Gastroesophageal sphincter (tissue), 4 donors: Measurements from ENCODE around the gene APMAP. TPM values are rescaled to one million over a fixed set of nuclear protein-coding genes. Genes with fewer than 3 reads are reported as not detected.

ENCODE experiments used
- ATAC-seq: fragments of 150-250 bp; one replicate; pipeline ENCODE4 v1.9.1; 2016; ENCODE audit warnings: mild to moderate bottlenecking, moderate library complexity
- H3K27ac ChIP-seq, 4 donors: fragments of 200-600 bp; sonication (generic) in 3 of 4; 1 replicate in 3 of 4; 2 replicates in 1 of 4; pipeline ENCODE4 v1.5.1; 2016 to 2019
- H3K27me3 ChIP-seq: fragments of 200-600 bp; sonication (generic); one replicate; pipeline ENCODE4 v1.5.1; 2019
- H3K36me3 ChIP-seq, 2 donors: fragments of 200-600 bp; sonication (generic); one replicate each; pipeline ENCODE4 v1.5.1; 2019; ENCODE audit warnings: control low read depth in 1 of 2
- H3K4me1 ChIP-seq, 3 donors: fragments of 200-600 bp; sonication (generic); 1 replicate in 2 of 3; 2 replicates in 1 of 3; pipeline ENCODE4 v1.5.1; 2016 to 2019; ENCODE audit warnings: control low read depth in 2 of 3
- H3K4me3 ChIP-seq, 2 donors: fragments of 200-600 bp; sonication (generic); one replicate each; pipeline ENCODE4 v1.5.1; 2019; ENCODE audit warnings: mild to moderate bottlenecking in 1 of 2, moderate library complexity in 1 of 2
- H3K9me3 ChIP-seq, 3 donors: fragments of 200-600 bp; sonication (generic); one replicate each; pipeline ENCODE4 v1.5.1; 2017 to 2019; ENCODE audit warnings: control low read depth in 2 of 3
- CTCF ChIP-seq, 4 experiments: fragments of 200-600 bp in 2 of 4; fragments of 450-650 bp in 2 of 4; sonication (generic) in 1 of 4; IDR thresholded peaks; one replicate each; pipeline ENCODE4 v1.5.1; 2017 to 2019; ENCODE audit warnings: antibody characterized with exemption in 4 of 4, mild to moderate bottlenecking in 2 of 4, moderate library complexity in 2 of 4
- EP300 ChIP-seq: sonication (generic); formaldehyde crosslinking; IDR thresholded peaks from one replicate; pipeline ENCODE4 v1.6.1; 2017; ENCODE audit warnings: antibody characterized with exemption, mild to moderate bottlenecking
- POLR2A ChIP-seq, 2 donors: fragments of 450-650 bp; IDR thresholded peaks; one replicate each; pipeline ENCODE4 v1.6.1; 2017; ENCODE audit warnings: antibody characterized with exemption in 2 of 2, mild to moderate bottlenecking in 2 of 2, moderate library complexity in 1 of 2
- POLR2AphosphoS5 ChIP-seq: sonication (generic); formaldehyde crosslinking; IDR thresholded peaks from one replicate; pipeline ENCODE4 v1.6.1; 2017; ENCODE audit warnings: antibody characterized with exemption
- WGBS, 2 donors: methylation state at CpG; one replicate each; pipeline ENCODE4 v1.1.5; 2018; ENCODE audit warnings: low coverage in 1 of 2; 5-methylcytosine and 5-hydroxymethylcytosine counted together
- total RNA-seq, 4 donors: library from RNA; depleted of rRNA; stranded (reverse); fragments of >200 nt; gene quantifications; one replicate each; pipeline ENCODE4 v1.1.0, GENCODE V29; 2016

APMAP gene
- total RNA-seq, 4 donors from 2014 or later, result 24.3 to 46.8 (median 35.9) TPM

- 92 to 100% methylated on average over 3 to 8 of the region's 8 CpGs for WGBS, 2 donors
Measured at GRCh38 chr20:24970754-24971153, 21.8 kb downstream of the APMAP start.

GRCh38 chr20:24970030-24970553, 22.5 kb downstream of the APMAP start:
- Histone ChIP-seq H3K27ac (no peak overlapping the region), H3K4me1 (no peaks in the 10 kb centered on the region), H3K4me3 (no peak overlapping the region), H3K36me3 (peaks cover 3 to 90% of the 10 kb centered on the region in 2 donors), H3K27me3 (no peaks in the 10 kb centered on the region), H3K9me3 (no peaks in the 10 kb centered on the region)
- ATAC-seq, result no peak
- TF ChIP-seq POLR2A (IDR thresholded peaks at IDR 0.05) (no peak), CTCF (IDR thresholded peaks at IDR 0.05) (no peak), EP300 (no peak), POLR2AphosphoS5 (no peak)
- WGBS, 2 donors, result 82 to 91% methylated on average over 3 of the region's 5 CpGs

More at GRCh38 chr20:24970754-24971153, 21.8 kb downstream of the APMAP start:
- Histone ChIP-seq H3K27ac (no peak overlapping the region), H3K27me3 (no peaks in the 10 kb centered on the region), H3K4me3 (no peak overlapping the region), H3K36me3 (peaks cover 3 to 83% of the 10 kb centered on the region in 2 donors), H3K4me1 (no peaks in the 10 kb centered on the region), H3K9me3 (no peaks in the 10 kb centered on the region)
- no peak for TF ChIP-seq POLR2AphosphoS5
- TF ChIP-seq CTCF (IDR thresholded peaks at IDR 0.05), result no peak
- TF ChIP-seq POLR2A (IDR thresholded peaks at IDR 0.05), result no peak
- TF ChIP-seq EP300, result no peak
- no peak for ATAC-seq

- no peak for ATAC-seq
- H3K4me1 ChIP-seq, result no peaks in the 10 kb centered on the region
- 93 to 95% methylated on average over 3 to 4 of the region's 19 CpGs for WGBS, 2 donors
- peaks cover 3 to 96% of the 10 kb centered on the region in 2 donors for H3K36me3 ChIP-seq
- no peaks in the 10 kb centered on the region for H3K27me3 ChIP-seq
- H3K27ac ChIP-seq, result no peak overlapping the region
- no peak overlapping the region for H3K4me3 ChIP-seq
- TF ChIP-seq POLR2A (IDR thresholded peaks at IDR 0.05) (no peak), POLR2AphosphoS5 (no peak), EP300 (no peak), CTCF (IDR thresholded peaks at IDR 0.05) (no peak)
- no peaks in the 10 kb centered on the region for H3K9me3 ChIP-seq
Measured at GRCh38 chr20:24969186-24970029, 23.1 kb downstream of the APMAP start.

GRCh38 chr20:24968278-24968800, 24.2 kb downstream of the APMAP start:
- no peak for ATAC-seq
- 82 to 97% methylated on average over 5 of the region's 5 CpGs for WGBS, 2 donors
- no peaks in the 10 kb centered on the region for H3K27me3 ChIP-seq
- peaks cover 3 to 100% of the 10 kb centered on the region in 2 donors for H3K36me3 ChIP-seq
- no peaks in the 10 kb centered on the region for H3K4me1 ChIP-seq
- H3K4me3 ChIP-seq, result no peak overlapping the region
- TF ChIP-seq POLR2A (IDR thresholded peaks at IDR 0.05), result no peak
- no peak for TF ChIP-seq CTCF (IDR thresholded peaks at IDR 0.05)
- TF ChIP-seq EP300, result no peak
- H3K9me3 ChIP-seq, result no peaks in the 10 kb centered on the region
- H3K27ac ChIP-seq, result no peak overlapping the region
